CD4-positive, alpha-beta T cell treated with Interleukin-21 for 1 hour (primary cell): ENCODE results near the gene TRAPPC5.

Experiments
- DNase-seq: peaks from one replicate; pipeline ENCODE4 v3.0.0-alpha.2; 2020

The TRAPPC5 gene

GRCh38 chr19:7701654-7702457 lies 21.2 kb downstream of the TRAPPC5 start, which contains the start of gene FCER2:
Gene FCER2 (minus strand): TSS chr19:7702131. CDS start chr19:7699760, 2,371 bp downstream.
- no peak for DNase-seq

- DNase-seq = no peak
These were observed 22.7 kb downstream of the TRAPPC5 start for GRCh38 chr19:7703332-7703731.

- DNase-seq = no peak
These were observed 23.8 kb downstream of the TRAPPC5 start for GRCh38 chr19:7704280-7705060.

- DNase-seq = peak; percentile 81
These were observed 25.0 kb downstream of the TRAPPC5 start for GRCh38 chr19:7705387-7706187.

- no peak for DNase-seq
These were observed 25.7 kb downstream of the TRAPPC5 start for GRCh38 chr19:7706188-7706954.

- no peak for DNase-seq
These were observed 26.4 kb downstream of the TRAPPC5 start for GRCh38 chr19:7706955-7707456.

- DNase-seq = no peak
These were observed 29.4 kb downstream of the TRAPPC5 start for GRCh38 chr19:7709932-7710460.

- DNase-seq = no peak
These were observed 30.0 kb downstream of the TRAPPC5 start for GRCh38 chr19:7710616-7711015.

- no peak for DNase-seq
These were observed 35.0 kb downstream of the TRAPPC5 start for GRCh38 chr19:7715671-7716070.

GRCh38 chr19:7716762-7717161 lies 36.1 kb downstream of the TRAPPC5 start:
- DNase-seq = no peak

GRCh38 chr19:7718668-7719067 lies 38.0 kb downstream of the TRAPPC5 start:
- DNase-seq = no peak

GRCh38 chr19:7720351-7720750 lies 39.7 kb downstream of the TRAPPC5 start:
- DNase-seq = no peak

GRCh38 chr19:7722231-7722651 lies 41.6 kb downstream of the TRAPPC5 start:
- DNase-seq = no peak

- no peak for DNase-seq
These were observed 45.2 kb downstream of the TRAPPC5 start for GRCh38 chr19:7725791-7726190.

GRCh38 chr19:7729211-7729610 lies 48.6 kb downstream of the TRAPPC5 start:
- no peak for DNase-seq

- no peak for DNase-seq
These were observed 49.2 kb downstream of the TRAPPC5 start for GRCh38 chr19:7729831-7730285.

GRCh38 chr19:7730286-7731217 lies 49.9 kb downstream of the TRAPPC5 start:
- no peak for DNase-seq

GRCh38 chr19:7731218-7731595 lies 50.6 kb downstream of the TRAPPC5 start:
- no peak for DNase-seq

GRCh38 chr19:7731615-7732014 lies 51.0 kb downstream of the TRAPPC5 start:
- DNase-seq = no peak

GRCh38 chr19:7732045-7732444 lies 51.4 kb downstream of the TRAPPC5 start, which contains the start of gene CLEC4G:
Gene CLEC4G (minus strand): TSS chr19:7732110. CDS start chr19:7732102, 8 bp downstream.
- no peak for DNase-seq

- DNase-seq = no peak
These were observed 52.7 kb downstream of the TRAPPC5 start for GRCh38 chr19:7733376-7733775.
